NCI-H1436 (cell line): ENCODE data around the gene CNTROB.
A peak's percentile ranks its signal among the peaks of the same experiment; 100 is the strongest.

Experiments used
- DNase-seq: peaks from one replicate; lab custom pipeline; 2025; lab: John Stamatoyannopoulos, UW

CNTROB gene

DNA sequence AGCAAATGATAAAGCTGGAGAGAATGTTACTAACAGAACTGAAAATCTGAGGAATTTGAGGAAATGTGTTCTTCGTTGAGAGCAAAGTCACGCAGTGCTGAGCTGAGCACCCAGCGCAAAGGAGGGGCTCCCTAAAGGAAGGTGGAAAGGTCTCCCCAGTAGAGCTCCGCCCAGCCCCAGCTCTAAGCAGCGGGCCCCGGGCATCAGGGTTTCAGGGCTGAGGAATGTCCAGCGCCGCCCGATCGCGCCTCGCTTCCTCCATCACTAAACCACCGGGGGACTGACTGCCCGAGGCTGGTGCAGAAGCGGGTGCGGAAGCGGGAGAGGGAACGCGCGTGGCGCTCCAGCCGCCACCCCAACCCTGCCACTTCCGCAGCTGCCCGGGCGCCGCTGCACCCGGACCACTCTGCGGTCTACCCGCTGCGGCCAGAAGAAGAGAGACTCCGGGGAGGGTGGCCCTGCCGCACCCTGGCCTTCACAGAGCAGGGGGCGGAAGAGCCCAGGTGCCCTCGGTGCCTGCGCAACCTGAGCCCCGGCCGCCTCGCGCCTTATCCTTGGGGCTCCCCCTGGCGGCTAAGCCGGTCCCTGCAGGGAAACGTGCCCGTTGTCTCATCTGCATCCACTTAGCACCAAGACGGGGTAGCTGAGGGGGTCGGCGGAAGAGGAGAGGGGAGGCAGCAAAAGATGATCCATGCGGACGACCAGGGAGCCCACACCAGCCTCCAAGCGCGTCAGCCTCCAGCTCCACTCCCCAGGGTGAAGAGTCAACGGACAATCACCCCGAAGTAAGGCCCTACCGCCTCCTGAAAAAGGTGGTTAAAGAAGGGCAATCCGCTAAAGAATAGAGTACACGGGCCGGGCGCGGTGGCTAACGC lies 58.0 kb downstream of the CNTROB start:
- peak; percentile 81 for DNase-seq

DNA sequence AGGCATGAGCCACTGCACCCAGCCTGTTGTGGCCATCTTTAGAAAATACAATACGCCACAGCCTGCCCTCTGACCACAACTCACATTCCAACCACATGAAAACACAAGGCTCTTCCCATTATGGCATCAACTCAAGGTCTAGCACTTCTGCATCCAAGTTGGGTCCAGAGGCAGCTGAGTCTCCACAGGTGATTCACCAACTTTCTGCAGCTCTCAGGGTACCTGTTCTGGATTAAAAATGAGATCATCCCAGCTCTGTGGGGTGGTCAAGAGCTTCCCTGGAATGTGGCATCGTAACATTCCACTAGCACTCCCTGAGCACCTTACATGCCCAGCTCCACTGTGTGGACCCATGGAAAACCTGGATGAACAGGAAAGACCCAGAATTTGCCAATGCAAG lies 60.5 kb downstream of the CNTROB start:
- no peak for DNase-seq

DNA sequence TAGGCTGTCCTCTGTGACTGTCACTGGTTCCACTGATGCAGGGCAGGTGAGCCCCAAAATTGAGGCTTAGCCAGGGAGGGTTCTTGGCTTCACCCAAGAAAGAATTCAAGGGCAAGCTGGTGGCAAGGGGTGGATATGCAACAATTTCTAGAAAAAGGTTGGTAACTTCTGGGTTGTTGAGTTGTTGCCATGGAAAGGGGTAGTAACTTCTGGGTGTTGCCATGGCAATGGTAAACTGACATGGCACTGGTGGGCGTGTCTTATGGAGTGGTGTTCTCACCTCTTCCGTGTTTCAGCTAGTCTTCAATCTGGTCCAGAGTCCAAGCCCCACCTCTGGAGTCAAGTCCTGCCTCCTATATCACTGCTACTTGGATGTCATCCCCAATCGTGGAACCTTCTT lies 60.9 kb downstream of the CNTROB start:
- no peak for DNase-seq

DNA sequence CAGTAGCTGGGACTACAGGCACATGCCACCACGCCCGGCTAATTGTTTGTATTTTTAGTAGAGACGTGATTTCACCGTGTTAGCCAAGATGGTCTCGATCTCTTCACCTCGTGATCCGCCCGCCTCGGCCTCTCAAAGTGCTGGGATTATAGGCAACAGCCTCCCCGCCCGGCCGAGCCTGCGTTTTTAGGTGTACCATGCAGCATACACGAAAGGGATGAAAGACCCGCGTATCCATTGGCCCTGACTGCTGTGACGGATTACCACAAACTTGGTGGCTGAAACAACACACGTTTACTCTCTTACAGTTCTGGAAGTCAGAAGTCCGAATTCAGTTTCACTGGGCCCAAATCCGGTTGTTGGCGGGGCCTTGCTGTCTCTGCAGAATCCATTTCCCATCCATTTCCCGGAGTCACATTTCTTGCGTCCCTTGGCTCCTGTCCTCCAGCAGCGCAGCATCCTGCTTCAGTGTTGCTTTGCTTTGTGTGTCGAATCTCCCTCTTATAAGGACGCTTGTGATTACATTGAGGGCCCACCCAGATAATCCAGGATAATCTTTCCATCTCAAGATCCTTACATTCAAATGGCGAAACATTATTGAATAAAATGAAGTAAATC lies 62.1 kb downstream of the CNTROB start:
- DNase-seq = no peak

DNA sequence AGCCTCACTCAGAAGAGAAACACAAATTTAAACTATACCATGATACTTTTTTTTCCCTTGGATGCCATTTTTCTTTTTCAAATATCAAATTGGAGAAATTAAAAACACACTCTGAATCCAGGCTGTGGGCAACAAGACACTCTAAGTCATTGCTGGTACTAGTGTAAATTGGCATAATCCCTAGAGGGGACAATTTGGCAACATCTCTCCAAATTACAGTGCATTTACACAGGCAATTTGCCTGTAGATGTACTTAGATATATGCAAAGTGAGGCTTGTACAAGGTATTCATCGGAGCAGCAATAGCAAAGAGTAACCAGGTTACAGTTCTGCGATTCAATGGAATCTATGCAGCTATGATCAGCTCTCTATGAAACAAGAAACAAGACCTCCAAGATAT lies 63.7 kb downstream of the CNTROB start:
- DNase-seq = peak; percentile 46

DNA sequence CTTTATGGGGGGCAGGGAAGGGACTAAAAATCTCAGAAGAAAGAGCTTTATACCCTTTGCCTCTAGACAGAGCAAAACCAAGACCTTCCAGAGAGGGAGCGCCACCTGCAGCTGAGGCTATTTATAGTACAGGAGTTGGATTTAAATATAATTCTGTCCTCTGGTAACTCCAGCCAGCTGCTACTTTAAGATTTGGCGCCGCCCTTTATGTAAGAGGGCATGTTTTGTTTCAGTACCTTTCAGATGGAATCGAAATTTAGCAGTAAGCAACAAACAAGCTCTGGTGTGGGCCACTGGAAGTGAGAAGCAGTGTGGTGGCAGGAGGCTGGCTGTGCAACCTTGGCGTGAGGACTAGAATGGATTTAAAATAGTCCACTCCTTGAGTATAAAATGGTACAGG lies 65.2 kb downstream of the CNTROB start:
- DNase-seq = peak; percentile 51
